ENCODE results near the gene WDFY1. TPM values are rescaled to one million over a fixed set of nuclear protein-coding genes. Genes with fewer than 3 reads are reported as not detected.

WDFY1 gene
- total RNA-seq, 1 experiment from 2014 or later = 66.0 TPM

DNA sequence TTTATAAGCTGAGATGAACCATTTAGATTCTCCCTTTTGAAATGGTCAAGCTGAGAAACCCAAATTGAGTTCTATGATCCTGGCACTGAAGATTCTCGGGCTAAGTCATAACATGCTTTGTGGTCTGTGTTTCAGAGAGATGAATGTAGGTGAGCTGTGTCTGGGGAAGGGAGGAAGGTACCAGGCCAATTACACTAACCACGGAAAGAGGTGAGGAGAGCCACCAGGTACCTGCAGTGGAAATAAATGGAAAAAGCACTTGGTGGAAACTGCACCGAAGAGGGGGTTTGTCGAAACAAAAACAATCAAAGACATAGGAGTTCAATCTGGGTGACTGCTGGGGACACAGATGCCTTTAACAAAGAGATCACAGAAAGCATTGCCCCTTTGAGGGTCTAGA lies 11.2 kb upstream of the WDFY1 start:
- H3K4me1 Mint-ChIP-seq = peaks cover 48% of the 10 kb centered on the region
- H3K36me3 Mint-ChIP-seq = peaks cover 19% of the 10 kb centered on the region
- H3K4me3 Mint-ChIP-seq = peak overlapping the region; percentile 16; the same call in 1 of the 2 replicates
- ChIA-PET POLR2A (no interaction called here), CTCF (interaction anchor here (2.2 kb wide), 1 partner anchor 14 kb away, joined by 9 read pairs; no protein-coding TSS in a partner anchor)
- no peak for DNase-seq (ENCODE audit: low spot score)
- ATAC-seq = no peak
- peak overlapping the region; percentile 14; the same call in 1 of the 2 replicates for H3K27ac Mint-ChIP-seq
- TF ChIP-seq PRRX2 (CRISPR knock-in tag; IDR thresholded peaks at IDR 0.05) = no peak
- TF ChIP-seq, protein P1, sequence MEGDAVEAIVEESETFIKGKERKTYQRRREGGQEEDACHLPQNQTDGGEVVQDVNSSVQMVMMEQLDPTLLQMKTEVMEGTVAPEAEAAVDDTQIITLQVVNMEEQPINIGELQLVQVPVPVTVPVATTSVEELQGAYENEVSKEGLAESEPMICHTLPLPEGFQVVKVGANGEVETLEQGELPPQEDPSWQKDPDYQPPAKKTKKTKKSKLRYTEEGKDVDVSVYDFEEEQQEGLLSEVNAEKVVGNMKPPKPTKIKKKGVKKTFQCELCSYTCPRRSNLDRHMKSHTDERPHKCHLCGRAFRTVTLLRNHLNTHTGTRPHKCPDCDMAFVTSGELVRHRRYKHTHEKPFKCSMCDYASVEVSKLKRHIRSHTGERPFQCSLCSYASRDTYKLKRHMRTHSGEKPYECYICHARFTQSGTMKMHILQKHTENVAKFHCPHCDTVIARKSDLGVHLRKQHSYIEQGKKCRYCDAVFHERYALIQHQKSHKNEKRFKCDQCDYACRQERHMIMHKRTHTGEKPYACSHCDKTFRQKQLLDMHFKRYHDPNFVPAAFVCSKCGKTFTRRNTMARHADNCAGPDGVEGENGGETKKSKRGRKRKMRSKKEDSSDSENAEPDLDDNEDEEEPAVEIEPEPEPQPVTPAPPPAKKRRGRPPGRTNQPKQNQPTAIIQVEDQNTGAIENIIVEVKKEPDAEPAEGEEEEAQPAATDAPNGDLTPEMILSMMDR (IDR thresholded peaks at IDR 0.05) = no peak
- H3K27me3 Mint-ChIP-seq (ENCODE audit: low read depth) = no peaks in the 10 kb centered on the region; the same call in 1 of the 2 replicates
- no peaks in the 10 kb centered on the region for H3K9me3 Mint-ChIP-seq

- no peak for DNase-seq (ENCODE audit: low spot score)
Measured at GRCh38 chr2:223954401-223954800, 9.3 kb upstream of the WDFY1 start.

More at GRCh38 chr2:223954401-223954800, 9.3 kb upstream of the WDFY1 start:
- H3K4me1 Mint-ChIP-seq = peaks cover 44% of the 10 kb centered on the region
- H3K4me3 Mint-ChIP-seq = no peak overlapping the region
- no peaks in the 10 kb centered on the region for H3K9me3 Mint-ChIP-seq
- H3K36me3 Mint-ChIP-seq = no peaks in the 10 kb centered on the region
- no peak overlapping the region for H3K27ac Mint-ChIP-seq
- no peak for ATAC-seq
- H3K27me3 Mint-ChIP-seq (ENCODE audit: low read depth) = no peaks in the 10 kb centered on the region; the same call in 1 of the 2 replicates
- no peak for TF ChIP-seq MLX (CRISPR knock-in tag; IDR thresholded peaks at IDR 0.05)
- TF ChIP-seq NFYB (CRISPR knock-in tag; conservative IDR thresholded peaks at IDR 0.05; ENCODE audit: low read depth) = no peak
- TF ChIP-seq, protein P2, sequence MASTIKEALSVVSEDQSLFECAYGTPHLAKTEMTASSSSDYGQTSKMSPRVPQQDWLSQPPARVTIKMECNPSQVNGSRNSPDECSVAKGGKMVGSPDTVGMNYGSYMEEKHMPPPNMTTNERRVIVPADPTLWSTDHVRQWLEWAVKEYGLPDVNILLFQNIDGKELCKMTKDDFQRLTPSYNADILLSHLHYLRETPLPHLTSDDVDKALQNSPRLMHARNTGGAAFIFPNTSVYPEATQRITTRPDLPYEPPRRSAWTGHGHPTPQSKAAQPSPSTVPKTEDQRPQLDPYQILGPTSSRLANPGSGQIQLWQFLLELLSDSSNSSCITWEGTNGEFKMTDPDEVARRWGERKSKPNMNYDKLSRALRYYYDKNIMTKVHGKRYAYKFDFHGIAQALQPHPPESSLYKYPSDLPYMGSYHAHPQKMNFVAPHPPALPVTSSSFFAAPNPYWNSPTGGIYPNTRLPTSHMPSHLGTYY (CRISPR knock-in tag; IDR thresholded peaks at IDR 0.05) = no peak
- TF ChIP-seq E2F4 (CRISPR knock-in tag; IDR thresholded peaks at IDR 0.05; ENCODE audit: borderline replicate concordance, low read depth) = no peak
- TF ChIP-seq ZNF396 (CRISPR knock-in tag; IDR thresholded peaks at IDR 0.05; ENCODE audit: borderline replicate concordance) = no peak
- no peak for TF ChIP-seq ZNF121 (CRISPR knock-in tag; IDR thresholded peaks at IDR 0.05)
- TF ChIP-seq ATF2 (CRISPR knock-in tag; IDR thresholded peaks at IDR 0.05; ENCODE audit: borderline replicate concordance, low read depth) = no peak
- no peak for TF ChIP-seq HMGXB4 (CRISPR knock-in tag; IDR thresholded peaks at IDR 0.05)
- POLR2A ChIA-PET = interaction anchor here (1.3 kb wide), 1 partner anchor 9 kb away, joined by 5 read pairs; the partner anchor contains the start of gene WDFY1
- CTCF ChIA-PET = no interaction called here
